Measurements from ENCODE around the gene RBM7.

RBM7 gene

DNA sequence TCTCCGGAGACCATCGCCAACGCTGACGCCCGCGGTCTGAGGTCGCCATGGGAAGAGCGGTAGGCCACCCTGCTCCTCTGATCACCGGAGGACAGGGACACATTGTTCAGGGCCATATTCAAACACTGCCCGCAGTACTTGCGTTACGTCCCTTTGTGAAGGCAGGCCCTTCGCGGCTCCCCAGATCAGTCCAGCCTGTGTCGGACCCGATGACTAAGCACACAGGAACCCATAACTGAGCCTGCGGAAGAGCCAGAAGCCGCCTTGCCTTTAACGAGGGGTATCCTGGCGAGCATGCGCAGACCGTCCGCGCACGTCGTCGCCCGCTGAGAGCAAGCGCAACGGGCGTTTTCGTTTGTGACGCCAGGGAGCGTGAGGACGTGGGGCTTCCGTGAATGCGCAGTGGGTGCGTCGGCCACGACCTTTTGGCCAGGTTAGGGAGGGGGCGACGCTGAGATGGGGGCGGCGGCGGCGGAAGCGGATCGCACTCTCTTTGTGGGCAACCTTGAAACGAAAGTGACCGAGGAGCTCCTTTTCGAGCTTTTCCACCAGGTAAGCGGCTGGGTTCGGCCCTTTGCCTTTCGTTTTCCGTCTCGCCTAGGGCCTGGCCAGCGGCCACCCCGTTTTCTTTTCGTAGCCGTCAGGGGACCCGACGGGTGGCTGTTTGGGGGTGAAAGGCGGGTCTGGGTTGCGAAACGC lies at the start of gene RBM7, which contains the start of gene C11orf71:
Gene RBM7 (plus strand): TSS at position 451 of the 699 bp plus-strand sequence. CDS start 6 bp downstream, at position 457.
Gene C11orf71 (minus strand): TSS at position 296 of the 699 bp plus-strand sequence. CDS start 180 bp downstream, at position 116.
- peak; percentile 97 for DNase-seq

- no peak for DNase-seq
Measured at GRCh38 chr11:114353443-114353842, 47.0 kb upstream of the RBM7 start.

GRCh38 chr11:114354076-114354475 lies 46.4 kb upstream of the RBM7 start:
- DNase-seq, result no peak

DNA sequence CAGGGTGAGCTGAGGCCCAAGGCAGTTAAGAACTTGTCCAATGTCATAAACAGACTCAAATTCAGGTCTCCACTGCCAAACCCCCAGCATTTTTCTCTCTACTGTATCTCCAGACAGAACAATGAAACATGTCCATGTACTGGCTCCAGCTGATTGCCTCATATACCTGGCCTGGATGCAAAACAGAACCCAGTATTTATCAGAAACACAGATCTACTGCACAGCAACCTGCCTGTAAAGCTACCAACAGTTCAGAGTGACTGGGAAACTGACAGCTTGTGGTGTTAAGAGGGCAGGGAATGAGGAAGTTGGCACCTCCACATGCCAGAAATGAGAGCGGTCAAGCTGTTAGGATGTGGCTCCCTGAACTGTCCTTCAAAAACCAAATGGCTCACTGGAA lies 41.8 kb upstream of the RBM7 start:
- DNase-seq, result no peak

DNA sequence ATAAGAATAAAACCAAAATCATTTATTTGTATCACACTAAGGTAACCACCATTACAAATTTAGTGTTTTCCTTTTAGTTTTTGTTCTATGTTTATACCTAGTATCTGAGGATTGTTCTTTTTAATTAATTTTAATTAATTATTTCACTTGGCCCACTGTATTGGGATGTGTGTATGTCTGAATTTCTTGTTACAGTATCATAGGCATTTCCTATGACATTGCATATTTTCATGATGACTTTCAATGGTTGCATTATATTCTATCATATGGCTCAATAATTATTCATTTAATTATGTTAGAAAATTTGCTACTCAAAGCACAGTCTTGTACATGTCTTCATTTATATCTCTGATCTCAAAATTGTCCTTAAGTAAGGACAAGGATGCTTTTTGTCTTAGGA lies 41.1 kb upstream of the RBM7 start:
- DNase-seq, result no peak

DNA sequence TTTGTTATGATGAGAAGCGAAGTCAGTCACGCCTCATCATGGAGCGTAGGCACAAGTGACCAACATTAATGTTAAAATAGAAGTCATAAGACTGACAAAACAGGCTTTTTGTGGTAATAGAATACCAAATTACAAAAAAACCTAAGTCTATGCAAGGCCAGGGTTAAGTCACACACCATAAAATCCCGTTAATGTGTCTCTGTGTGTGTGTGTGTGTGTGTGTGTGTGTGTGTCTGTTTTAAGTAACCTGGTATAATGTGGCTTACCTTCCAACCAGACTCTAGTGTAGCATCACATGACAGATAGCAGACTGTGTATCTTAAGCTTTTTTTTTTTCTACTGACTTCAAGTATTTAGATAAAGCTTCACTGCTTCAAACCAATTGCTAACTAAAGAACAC lies 38.1 kb upstream of the RBM7 start:
- DNase-seq, result no peak

GRCh38 chr11:114362958-114363357 lies 37.5 kb upstream of the RBM7 start:
- DNase-seq, result no peak

- DNase-seq, result no peak
Measured at GRCh38 chr11:114366331-114367243, 33.9 kb upstream of the RBM7 start.

GRCh38 chr11:114367244-114367957 lies 33.1 kb upstream of the RBM7 start:
- no peak for DNase-seq

DNA sequence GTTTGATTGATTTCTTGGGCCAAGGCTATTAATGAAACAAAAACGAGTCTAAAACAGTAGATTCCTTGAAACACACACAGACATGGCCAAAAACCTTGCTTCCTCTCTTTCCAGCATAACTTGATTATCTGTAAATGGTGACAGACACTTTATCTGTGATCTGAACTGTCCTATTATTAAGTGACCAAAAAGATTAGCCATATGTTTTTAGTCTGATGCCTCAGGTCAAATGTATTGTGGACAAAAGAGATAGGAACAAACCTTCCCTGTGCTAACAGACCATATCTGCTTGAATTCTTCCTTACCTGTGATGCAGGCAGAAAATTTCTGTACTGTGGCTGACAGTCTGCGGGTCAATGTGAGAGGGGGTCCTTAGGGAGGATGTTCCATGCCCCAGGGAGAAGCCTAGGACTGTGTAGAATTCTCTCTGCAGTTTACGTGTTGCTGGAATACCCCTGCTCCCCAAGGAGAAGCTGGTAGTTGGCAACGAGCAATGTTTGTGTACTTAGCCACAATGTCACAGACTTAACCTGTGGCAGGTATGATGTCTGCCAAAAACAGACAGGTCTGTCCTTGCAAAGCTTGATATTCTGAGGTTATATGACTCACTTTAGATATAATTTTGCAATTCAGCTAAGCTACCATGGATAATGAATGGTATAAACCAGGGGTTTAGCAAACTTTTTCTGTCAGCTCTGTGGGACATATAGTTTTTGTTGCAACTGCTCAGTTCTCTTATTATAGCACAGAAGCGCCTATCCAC lies 31.4 kb upstream of the RBM7 start:
- no peak for DNase-seq

- no peak for DNase-seq
Measured at GRCh38 chr11:114375052-114375451, 25.4 kb upstream of the RBM7 start.

DNA sequence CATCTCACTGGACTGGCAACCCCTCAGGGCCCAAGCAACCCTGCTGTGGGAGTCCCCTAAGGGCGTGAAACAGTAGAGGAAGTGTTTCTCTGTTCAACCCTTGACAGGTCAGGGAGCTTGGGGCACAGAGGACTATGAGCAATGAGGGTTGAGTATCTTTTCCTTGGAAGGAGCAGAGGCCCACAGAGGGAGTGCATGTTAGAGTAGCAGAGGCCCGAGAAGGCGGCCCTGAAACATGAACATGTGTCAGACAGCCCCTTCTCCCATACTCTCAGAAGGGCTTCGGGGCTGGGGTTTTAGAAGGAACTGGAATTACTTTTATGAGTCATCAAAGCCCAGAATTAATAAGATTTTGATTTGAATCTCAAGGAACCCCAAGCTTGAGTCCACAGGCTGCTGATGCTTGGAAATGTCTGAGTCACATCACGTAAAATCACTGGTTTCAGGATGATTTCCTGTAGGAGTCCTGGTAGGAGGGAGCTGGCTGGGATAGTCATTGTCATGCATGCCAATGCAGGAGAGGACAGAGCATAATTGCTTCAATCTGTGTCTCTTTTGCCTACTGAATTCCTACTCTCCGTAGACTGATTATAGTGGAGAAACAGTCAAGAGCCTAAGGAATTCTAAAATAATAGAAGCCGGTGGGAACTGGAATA lies 22.7 kb upstream of the RBM7 start:
- no peak for DNase-seq

GRCh38 chr11:114379394-114380069 lies 20.9 kb upstream of the RBM7 start:
- no peak for DNase-seq

DNA sequence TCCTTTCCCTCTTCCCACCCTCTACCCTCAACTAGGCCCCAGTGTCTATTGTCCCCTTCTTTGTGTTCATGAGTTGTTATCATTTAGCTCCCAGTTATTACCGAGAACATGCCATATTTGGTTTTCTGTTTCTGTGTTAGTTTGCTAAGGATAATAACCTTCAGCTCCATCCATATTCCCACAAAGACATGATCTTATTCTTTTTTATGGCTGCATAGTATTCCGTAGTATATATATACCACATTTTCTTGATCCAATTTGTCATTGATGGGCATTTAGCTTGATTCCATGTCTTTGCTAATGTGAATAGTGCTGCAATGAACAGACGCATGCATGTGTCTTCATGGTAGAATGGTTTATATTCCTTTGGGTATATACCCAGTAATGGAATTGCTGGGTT lies 18.0 kb upstream of the RBM7 start:
- no peak for DNase-seq

- DNase-seq, result no peak
Measured at GRCh38 chr11:114384487-114384886, 16.0 kb upstream of the RBM7 start.

DNA sequence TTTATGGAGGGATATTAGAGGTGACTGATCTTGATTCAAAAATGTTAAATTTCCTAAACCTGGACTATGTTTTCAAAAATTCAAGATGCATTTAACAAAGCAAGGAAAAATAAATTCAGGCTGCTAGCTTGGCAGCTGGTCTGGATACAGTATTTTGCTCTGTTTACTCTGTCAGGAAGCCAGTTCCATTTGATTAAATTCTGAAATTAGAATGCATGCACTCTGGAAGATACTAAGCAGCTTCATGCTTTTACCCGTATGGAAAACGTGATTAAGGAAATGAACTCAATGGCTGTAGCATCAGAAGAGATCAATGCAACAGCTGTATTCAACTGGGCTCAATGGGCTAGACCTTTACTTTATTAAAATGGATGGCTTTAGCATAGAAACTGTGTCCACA lies 14.3 kb upstream of the RBM7 start:
- DNase-seq, result no peak

DNA sequence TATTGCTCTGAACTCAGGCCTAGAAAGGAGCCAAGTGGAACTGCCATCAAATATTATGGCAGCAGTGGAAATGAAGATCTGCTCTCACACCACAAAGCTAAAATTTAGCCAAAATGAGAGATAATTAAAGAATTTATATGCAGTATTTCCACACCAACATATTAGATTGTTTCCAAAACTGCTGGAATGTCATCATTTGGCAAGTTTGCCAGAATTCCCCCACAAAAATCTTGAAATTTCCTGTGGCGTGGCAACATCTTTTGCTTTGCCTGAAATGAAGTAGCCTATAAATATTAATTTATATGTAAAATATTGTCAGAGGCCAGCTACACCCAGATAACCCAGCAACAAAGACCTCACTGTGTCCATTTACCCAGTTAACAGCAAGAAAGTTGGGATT lies 13.9 kb upstream of the RBM7 start:
- DNase-seq, result no peak

- DNase-seq, result no peak
Measured at GRCh38 chr11:114392735-114393667, 7.5 kb upstream of the RBM7 start.

DNA sequence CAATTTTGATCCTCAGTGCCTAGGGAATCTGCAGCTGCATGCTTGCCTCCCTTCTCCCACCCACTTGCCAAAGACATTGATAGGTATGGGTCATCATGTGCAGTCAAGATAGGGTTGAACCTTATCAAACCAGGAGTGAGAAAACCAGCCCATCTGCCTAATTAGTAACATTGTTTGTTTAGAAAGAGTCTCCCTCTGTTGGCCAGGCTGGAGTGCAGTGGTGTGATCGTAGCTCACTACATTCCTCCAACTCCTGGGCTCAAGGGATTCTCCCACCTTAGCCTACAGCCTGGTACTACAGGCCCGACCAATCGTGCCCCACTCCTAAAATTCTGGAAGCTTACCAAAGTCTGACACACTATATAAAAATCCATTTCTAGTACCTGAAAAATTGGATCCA lies 4.7 kb upstream of the RBM7 start:
- no peak for DNase-seq

GRCh38 chr11:114396916-114397315 lies 3.5 kb upstream of the RBM7 start:
- DNase-seq, result no peak
